Neuron (in vitro differentiated cells): ENCODE results near the gene PUS10.
"Not testable (repeated sequence)": the region's sequence is repeated elsewhere in the genome, so short reads cannot be mapped to it uniquely, and the experiment has no call there.

Experiments
- H2AFZ ChIP-seq: one replicate; pipeline ENCODE4 v1.6.1; 2013; ENCODE audit warnings: low read depth, mild to moderate bottlenecking, inconsistent platforms, low read length, moderate library complexity
- H3K27me3 ChIP-seq: one replicate; pipeline ENCODE4 v1.6.1; 2013; ENCODE audit warnings: low read length; ENCODE audit not compliant: insufficient read depth
- H3K36me3 ChIP-seq: one replicate; pipeline ENCODE4 v1.6.1; 2013; ENCODE audit warnings: low read length; ENCODE audit not compliant: insufficient read depth
- H3K4me1 ChIP-seq: one replicate; pipeline ENCODE4 v1.6.1; 2013; ENCODE audit warnings: low read length; ENCODE audit not compliant: insufficient read depth
- H3K4me3 ChIP-seq: 2 replicates; pipeline ENCODE4 v1.5.1; 2013; ENCODE audit warnings: mild to moderate bottlenecking, low read length, moderate library complexity
- H3K9me3 ChIP-seq: one replicate; pipeline ENCODE4 v1.6.1; 2013; ENCODE audit warnings: low read length

PUS10 gene

GRCh38 chr2:61017556-61018317 is at the start of gene PUS10, which contains the start of gene PEX13:
Gene PUS10, minus strand, starts transcription at chr2:61018255. Its CDS starts 6,365 bp downstream, at chr2:61011890.
Gene PEX13, plus strand, starts transcription at chr2:61017720. Its CDS starts 40 bp downstream, at chr2:61017760.
- Histone ChIP-seq H3K4me1 (peaks cover 18% of the 10 kb centered on the region), H2AFZ (peak within 1 kb of the TSS; percentile 91), H3K36me3 (peaks cover 10% of the 10 kb centered on the region), H3K27me3 (no peaks in the 10 kb centered on the region), H3K4me3 (peak within 1 kb of the TSS; percentile 94), H3K9me3 (peaks cover 9% of the 10 kb centered on the region)

GRCh38 chr2:61065714-61066709 is 48.0 kb upstream of the PUS10 start, which contains the start of gene SANBR:
Gene SANBR, plus strand, starts transcription at chr2:61065871. Its CDS starts 4,480 bp downstream, at chr2:61070351.
- no peaks in the 10 kb centered on the region for H3K9me3 ChIP-seq
- H3K36me3 ChIP-seq, result peaks cover 23% of the 10 kb centered on the region

GRCh38 chr2:61059382-61059781 is 41.3 kb upstream of the PUS10 start:
- no peaks in the 10 kb centered on the region for H3K27me3 ChIP-seq
- H3K9me3 ChIP-seq, result no peaks in the 10 kb centered on the region
- H3K4me3 ChIP-seq, result no peak overlapping the region

More at GRCh38 chr2:61065714-61066709, 48.0 kb upstream of the PUS10 start, which contains the start of gene SANBR:
- Histone ChIP-seq H3K27me3 (no peaks in the 10 kb centered on the region), H2AFZ (peak within 1 kb of the TSS; percentile 97), H3K4me1 (peaks cover 12% of the 10 kb centered on the region), H3K4me3 (peak within 1 kb of the TSS; percentile 100)

GRCh38 chr2:61057562-61057961 is 39.5 kb upstream of the PUS10 start:
- Histone ChIP-seq H3K36me3 (peaks cover 10% of the 10 kb centered on the region), H3K4me3 (no peak overlapping the region), H3K27me3 (no peaks in the 10 kb centered on the region), H3K9me3 (no peaks in the 10 kb centered on the region), H2AFZ (no peak overlapping the region), H3K4me1 (no peaks in the 10 kb centered on the region)

More at GRCh38 chr2:61059382-61059781, 41.3 kb upstream of the PUS10 start:
- Histone ChIP-seq H2AFZ (no peak overlapping the region), H3K4me1 (no peaks in the 10 kb centered on the region), H3K36me3 (peaks cover 7% of the 10 kb centered on the region)

GRCh38 chr2:61055557-61055956 is 37.5 kb upstream of the PUS10 start:
- no peak overlapping the region for H2AFZ ChIP-seq
- H3K27me3 ChIP-seq, result no peaks in the 10 kb centered on the region
- peaks cover 10% of the 10 kb centered on the region for H3K36me3 ChIP-seq
- H3K9me3 ChIP-seq, result no peaks in the 10 kb centered on the region
- H3K4me1 ChIP-seq, result no peaks in the 10 kb centered on the region
- H3K4me3 ChIP-seq, result no peak overlapping the region

- H3K4me3 ChIP-seq, result no peak overlapping the region
- H3K9me3 ChIP-seq, result no peaks in the 10 kb centered on the region
- no peak overlapping the region for H2AFZ ChIP-seq
- H3K27me3 ChIP-seq, result no peaks in the 10 kb centered on the region
- peaks cover 59% of the 10 kb centered on the region for H3K36me3 ChIP-seq
- no peaks in the 10 kb centered on the region for H3K4me1 ChIP-seq
Observed at GRCh38 chr2:61045999-61046398, 27.9 kb upstream of the PUS10 start.

GRCh38 chr2:61045226-61045625 is 27.2 kb upstream of the PUS10 start:
- Histone ChIP-seq H2AFZ (no peak overlapping the region), H3K36me3 (peaks cover 59% of the 10 kb centered on the region), H3K9me3 (no peaks in the 10 kb centered on the region), H3K4me3 (no peak overlapping the region), H3K4me1 (no peaks in the 10 kb centered on the region), H3K27me3 (no peaks in the 10 kb centered on the region)

GRCh38 chr2:61044636-61045035 is 26.6 kb upstream of the PUS10 start:
- no peak overlapping the region for H3K4me3 ChIP-seq
- no peaks in the 10 kb centered on the region for H3K27me3 ChIP-seq
- no peaks in the 10 kb centered on the region for H3K4me1 ChIP-seq
- H3K36me3 ChIP-seq, result peaks cover 55% of the 10 kb centered on the region
- no peaks in the 10 kb centered on the region for H3K9me3 ChIP-seq
- H2AFZ ChIP-seq, result no peak overlapping the region

GRCh38 chr2:61042807-61043206 is 24.8 kb upstream of the PUS10 start:
- Histone ChIP-seq H3K9me3 (no peaks in the 10 kb centered on the region), H3K36me3 (peaks cover 38% of the 10 kb centered on the region)

GRCh38 chr2:61036643-61037042 is 18.6 kb upstream of the PUS10 start:
- not testable (repeated sequence) for H3K27me3 ChIP-seq, H3K4me3 ChIP-seq, H2AFZ ChIP-seq, H3K4me1 ChIP-seq
- Histone ChIP-seq H3K9me3 (peaks cover 10% of the 10 kb centered on the region), H3K36me3 (peaks cover 39% of the 10 kb centered on the region)

More at GRCh38 chr2:61042807-61043206, 24.8 kb upstream of the PUS10 start:
- no peak overlapping the region for H3K4me3 ChIP-seq
- no peak overlapping the region for H2AFZ ChIP-seq
- no peaks in the 10 kb centered on the region for H3K27me3 ChIP-seq
- H3K4me1 ChIP-seq, result no peaks in the 10 kb centered on the region

- not testable (repeated sequence) for H3K4me3 ChIP-seq, H2AFZ ChIP-seq, H3K4me1 ChIP-seq, H3K27me3 ChIP-seq
- peaks cover 10% of the 10 kb centered on the region for H3K9me3 ChIP-seq
- H3K36me3 ChIP-seq, result peaks cover 43% of the 10 kb centered on the region
Observed at GRCh38 chr2:61034592-61034991, 16.5 kb upstream of the PUS10 start.

GRCh38 chr2:61029533-61029932 is 11.5 kb upstream of the PUS10 start:
- H3K9me3 ChIP-seq, result peaks cover 6% of the 10 kb centered on the region
- no peak overlapping the region for H3K4me3 ChIP-seq
- no peak overlapping the region for H2AFZ ChIP-seq
- no peaks in the 10 kb centered on the region for H3K4me1 ChIP-seq
- H3K36me3 ChIP-seq, result peaks cover 36% of the 10 kb centered on the region
- H3K27me3 ChIP-seq, result no peaks in the 10 kb centered on the region

GRCh38 chr2:61023670-61024069 is 5.6 kb upstream of the PUS10 start:
- Histone ChIP-seq H3K4me1 (peaks cover 6% of the 10 kb centered on the region), H3K27me3 (no peaks in the 10 kb centered on the region), H3K4me3 (no peak overlapping the region), H3K36me3 (peaks cover 23% of the 10 kb centered on the region), H2AFZ (no peak overlapping the region), H3K9me3 (peaks cover 11% of the 10 kb centered on the region)
